Lung (tissue), 12 donors: ENCODE data around the gene PWWP2A. TPM values are rescaled to one million over a fixed set of nuclear protein-coding genes. Genes with fewer than 3 reads are reported as not detected.

Experiments used
- ATAC-seq: fragments of 200-7000 bp; cut with Tn5 transposase; one replicate; pipeline ENCODE4 v1.9.1; 2020; ENCODE audit warnings: moderate number of reproducible peaks; ENCODE audit not compliant: insufficient read depth, low FRiP score
- DNase-seq, 3 donors: peaks; one replicate each; pipeline ENCODE4 v3.0.0-alpha.2; 2013 to 2017
- H3K27ac ChIP-seq, 2 donors: one replicate each; pipeline ENCODE4 v1.5.1; 2013; ENCODE audit warnings: mild to moderate bottlenecking in 2 of 2, moderate library complexity in 2 of 2, control low read depth in 1 of 2, inconsistent platforms in 1 of 2, low read depth in 1 of 2, low read length in 1 of 2
- H3K27me3 ChIP-seq, 3 donors: one replicate each; pipeline ENCODE4 v1.5.1; 2013; ENCODE audit warnings: low read length in 2 of 3; ENCODE audit not compliant: control insufficient read depth in 3 of 3, insufficient read depth in 3 of 3
- H3K36me3 ChIP-seq, 4 donors: one replicate each; pipeline ENCODE4 v1.5.1; 2013; ENCODE audit warnings: low read length in 4 of 4, mild to moderate bottlenecking in 1 of 4, moderate library complexity in 1 of 4; ENCODE audit not compliant: control insufficient read depth in 4 of 4, insufficient read depth in 4 of 4
- H3K4me1 ChIP-seq, 5 donors: one replicate each; pipeline ENCODE4 v1.5.1; 2013; ENCODE audit warnings: low read length in 5 of 5, mild to moderate bottlenecking in 2 of 5, moderate library complexity in 1 of 5; ENCODE audit not compliant: control insufficient read depth in 5 of 5, insufficient read depth in 5 of 5
- H3K4me3 ChIP-seq: one replicate; pipeline ENCODE4 v1.5.1; 2013; ENCODE audit warnings: mild to moderate bottlenecking, control low read depth, moderate library complexity
- H3K9ac ChIP-seq, 2 donors: one replicate each; pipeline ENCODE4 v1.5.1; 2013; ENCODE audit warnings: low read length in 2 of 2, control low read depth in 1 of 2; ENCODE audit not compliant: insufficient read depth in 1 of 2
- H3K9me3 ChIP-seq, 4 donors: one replicate each; pipeline ENCODE4 v1.5.1; 2013; ENCODE audit warnings: low read length in 3 of 4, mild to moderate bottlenecking in 1 of 4, moderate library complexity in 1 of 4; ENCODE audit not compliant: control insufficient read depth in 4 of 4, insufficient read depth in 3 of 4
- WGBS, 2 donors: extraction: QIAGEN DNeasy Blood & Tissue Kit; methylation state at CpG; one replicate each; pipeline ENCODE4 v1.1.7; 2013; 5-methylcytosine and 5-hydroxymethylcytosine counted together
- polyA plus RNA-seq, 2 donors: library from polyadenylated mRNA; stranded (reverse); fragments of 200-250 nt; gene quantifications; one replicate each; pipeline ENCODE4 v1.2.1, GENCODE V29; 2013
- total RNA-seq, 2 donors: library from RNA; depleted of rRNA in 1 of 2; stranded (reverse); fragments of >200 nt in 1 of 2; gene quantifications; one replicate each; pipeline ENCODE4 v1.2.1, GENCODE V29; 2014 to 2021
- TF ChIP-seq, protein P1 (sequence below): IDR thresholded peaks from 2 replicates; pipeline ENCODE4 v1.5.1; 2012; ENCODE audit warnings: mild to moderate bottlenecking; ENCODE audit errors: control extremely low read depth, extremely low read depth
- donor health status: control.
- donor health status: control.
- donor health status: Bipolar disorder and iron deficiency.
- donor health status: healthy.
- donor health status: DM: yes; HTN: yes; CAD: no.

PWWP2A gene
- total and polyA plus RNA-seq, 4 donors: 7.9 to 49.0 (median 16.5) TPM

DNA sequence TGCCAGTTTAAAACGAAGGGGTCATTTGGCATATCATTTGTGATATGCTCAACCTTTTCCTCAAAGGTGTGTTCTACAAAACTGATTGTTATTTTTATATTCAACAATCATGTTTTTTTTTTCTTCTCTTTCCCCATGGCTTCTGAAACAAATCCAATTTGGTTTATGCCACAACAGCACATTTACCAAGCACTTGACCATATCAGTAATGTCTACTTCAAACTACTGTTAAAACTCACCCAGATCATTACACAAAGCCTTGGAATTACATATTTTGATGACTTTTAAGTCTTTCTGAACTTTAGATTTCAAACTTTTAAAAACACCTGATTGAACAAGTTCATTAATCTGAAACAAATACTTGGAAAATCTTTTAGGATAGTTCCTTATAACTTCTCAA, 29.2 kb downstream of the PWWP2A start:
- peaks cover 14 to 16% (median 14%) of the 10 kb centered on the region in 4 donors for H3K36me3 ChIP-seq
- no peak for DNase-seq
- H3K4me3 ChIP-seq: no peak overlapping the region
- no peaks in the 10 kb centered on the region for H3K9me3 ChIP-seq
- 60 to 83% methylated on average over 1 of the region's 1 CpG for WGBS, 2 donors
- H3K4me1 ChIP-seq: peaks cover 0 to 5% (median 0%) of the 10 kb centered on the region in 5 donors
- no peak overlapping the region for H3K9ac ChIP-seq
- no peak for ATAC-seq
- TF ChIP-seq, protein P1, sequence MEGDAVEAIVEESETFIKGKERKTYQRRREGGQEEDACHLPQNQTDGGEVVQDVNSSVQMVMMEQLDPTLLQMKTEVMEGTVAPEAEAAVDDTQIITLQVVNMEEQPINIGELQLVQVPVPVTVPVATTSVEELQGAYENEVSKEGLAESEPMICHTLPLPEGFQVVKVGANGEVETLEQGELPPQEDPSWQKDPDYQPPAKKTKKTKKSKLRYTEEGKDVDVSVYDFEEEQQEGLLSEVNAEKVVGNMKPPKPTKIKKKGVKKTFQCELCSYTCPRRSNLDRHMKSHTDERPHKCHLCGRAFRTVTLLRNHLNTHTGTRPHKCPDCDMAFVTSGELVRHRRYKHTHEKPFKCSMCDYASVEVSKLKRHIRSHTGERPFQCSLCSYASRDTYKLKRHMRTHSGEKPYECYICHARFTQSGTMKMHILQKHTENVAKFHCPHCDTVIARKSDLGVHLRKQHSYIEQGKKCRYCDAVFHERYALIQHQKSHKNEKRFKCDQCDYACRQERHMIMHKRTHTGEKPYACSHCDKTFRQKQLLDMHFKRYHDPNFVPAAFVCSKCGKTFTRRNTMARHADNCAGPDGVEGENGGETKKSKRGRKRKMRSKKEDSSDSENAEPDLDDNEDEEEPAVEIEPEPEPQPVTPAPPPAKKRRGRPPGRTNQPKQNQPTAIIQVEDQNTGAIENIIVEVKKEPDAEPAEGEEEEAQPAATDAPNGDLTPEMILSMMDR: no peak
- H3K27me3 ChIP-seq: no peaks in the 10 kb centered on the region
- H3K27ac ChIP-seq: no peak overlapping the region

DNA sequence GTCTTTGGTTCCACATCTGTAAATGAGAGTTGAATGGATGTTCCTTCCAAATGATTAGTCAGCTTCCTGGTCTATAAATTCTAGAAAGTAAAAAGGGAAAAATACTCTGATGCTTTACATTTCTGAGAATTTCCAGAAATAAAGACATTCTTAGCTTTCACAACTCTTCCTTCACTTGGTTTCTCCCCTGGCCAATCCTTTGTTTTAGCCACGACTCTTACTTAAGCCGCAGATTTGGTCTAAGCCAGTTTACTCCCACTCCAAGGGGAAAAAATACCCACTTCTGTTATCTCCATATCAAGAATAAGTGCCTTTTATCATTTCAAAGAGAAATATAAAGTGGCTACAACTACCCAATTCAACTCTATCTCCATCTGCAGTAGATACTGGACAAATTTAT, 29.7 kb downstream of the PWWP2A start:
- TF ChIP-seq, protein P1: no peak
- peaks cover 14 to 16% (median 14%) of the 10 kb centered on the region in 4 donors for H3K36me3 ChIP-seq
- H3K27me3 ChIP-seq: no peaks in the 10 kb centered on the region
- WGBS, 2 donors: 57 to 72% methylated on average over 2 of the region's 2 CpGs
- peaks cover 0 to 5% (median 0%) of the 10 kb centered on the region in 5 donors for H3K4me1 ChIP-seq
- no peak overlapping the region for H3K27ac ChIP-seq
- DNase-seq (peak in 1 of 3 donors; percentile 62), ATAC-seq (no peak)
- H3K9me3 ChIP-seq: no peaks in the 10 kb centered on the region
- H3K4me3 ChIP-seq: no peak overlapping the region
- no peak overlapping the region for H3K9ac ChIP-seq

DNA sequence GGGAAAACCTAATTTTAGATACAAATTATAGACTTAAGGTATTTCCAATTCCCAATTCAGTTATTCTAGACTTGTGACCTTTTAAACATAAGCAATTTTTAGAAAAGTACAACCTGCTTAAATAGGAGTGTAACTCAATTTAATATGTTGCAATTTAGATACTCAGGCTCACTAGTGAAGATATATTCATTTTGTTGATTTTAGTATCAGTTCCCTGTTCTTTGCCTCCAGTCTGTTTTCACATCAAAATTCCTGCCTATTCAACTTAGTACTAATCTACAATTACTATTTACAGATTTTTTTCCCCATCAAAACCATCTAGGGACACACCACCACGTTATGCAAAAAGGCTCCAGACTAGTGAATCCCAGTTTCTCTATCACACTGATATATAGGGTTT, 30.4 kb downstream of the PWWP2A start:
- ATAC-seq (no peak), DNase-seq (no peak)
- no peak overlapping the region for H3K9ac ChIP-seq
- H3K27me3 ChIP-seq: no peaks in the 10 kb centered on the region
- no peak overlapping the region for H3K27ac ChIP-seq
- TF ChIP-seq, protein P1: no peak
- no peak overlapping the region for H3K4me3 ChIP-seq
- H3K4me1 ChIP-seq: peaks cover 0 to 5% (median 0%) of the 10 kb centered on the region in 5 donors
- H3K36me3 ChIP-seq: peaks cover 14 to 15% (median 14%) of the 10 kb centered on the region in 4 donors
- 72 to 88% methylated on average over 1 of the region's 1 CpG for WGBS, 2 donors
- no peaks in the 10 kb centered on the region for H3K9me3 ChIP-seq

DNA sequence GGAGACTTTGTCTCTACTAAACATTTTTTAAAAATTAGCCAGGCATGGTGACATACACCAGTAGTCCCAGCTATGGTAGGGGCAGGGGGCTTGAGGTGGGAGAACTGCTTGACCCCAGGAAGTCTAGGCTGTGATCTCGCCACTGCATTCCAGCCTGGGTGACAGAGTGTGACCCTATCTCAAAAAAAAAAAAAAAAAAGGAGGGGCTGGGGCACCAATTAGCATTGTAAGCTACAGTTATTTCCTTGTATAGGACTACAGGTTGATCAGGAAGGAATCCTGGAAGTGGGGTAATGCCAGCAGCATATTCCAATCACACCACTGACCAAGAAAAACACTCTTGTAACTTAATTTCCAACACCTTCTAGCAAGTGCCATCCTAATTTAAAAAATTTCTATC, 32.1 kb downstream of the PWWP2A start:
- DNase-seq: no peak
- WGBS, 2 donors: 97 to 100% methylated on average over 1 of the region's 1 CpG
- no peak overlapping the region for H3K27ac ChIP-seq
- H3K27me3 ChIP-seq: no peaks in the 10 kb centered on the region
- H3K36me3 ChIP-seq: peaks cover 0 to 6% (median 3%) of the 10 kb centered on the region in 4 donors
- peaks cover 5 to 11% (median 6%) of the 10 kb centered on the region in 5 donors for H3K4me1 ChIP-seq
- TF ChIP-seq, protein P1: no peak
- no peak for ATAC-seq
- H3K9ac ChIP-seq: no peak overlapping the region
- H3K9me3 ChIP-seq: no peaks in the 10 kb centered on the region
- H3K4me3 ChIP-seq: no peak overlapping the region
